ENCODE results near the gene DEXI.

Gene DEXI

DNA sequence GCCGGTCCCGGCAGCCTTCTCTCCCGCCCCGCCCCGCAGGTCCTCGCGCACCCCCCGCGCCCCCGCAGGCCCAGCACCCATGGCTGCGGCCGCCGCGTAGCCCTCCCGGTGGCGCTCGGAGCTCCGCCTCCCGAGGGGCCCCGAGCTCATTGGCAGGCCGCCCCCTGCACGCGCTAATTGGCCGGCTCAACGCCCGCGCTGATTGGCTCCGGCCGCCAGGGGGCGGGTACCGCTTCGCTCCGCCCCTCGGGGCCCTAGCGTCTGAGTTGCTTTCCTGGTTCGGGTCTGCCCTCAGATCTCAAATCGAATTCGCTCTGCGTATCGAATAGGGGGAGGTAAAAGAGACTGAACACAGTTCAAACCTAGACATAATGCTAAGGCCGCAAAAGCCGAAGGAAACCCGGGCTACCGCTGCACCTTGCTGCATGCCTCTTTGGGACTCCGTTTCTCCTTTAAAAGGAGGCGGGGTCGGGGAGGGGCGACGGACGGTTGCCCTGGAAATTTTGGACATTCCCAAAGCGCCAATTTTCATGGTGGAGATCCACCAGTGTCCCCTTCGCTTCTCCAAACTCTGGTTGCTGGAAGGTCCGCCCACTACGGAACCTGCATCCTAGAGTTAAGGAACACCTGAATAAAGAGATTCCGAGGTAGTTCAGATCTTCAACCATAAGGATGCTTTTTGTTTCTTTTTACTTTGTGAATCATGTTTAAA lies at the start of gene DEXI:
TSS of gene DEXI (minus strand) at position 117 of the 712 bp plus-strand sequence. CDS start 463 bp downstream, outside the sequence.
- DNase-seq = peak; percentile 39 to 98 (median 91)

DNA sequence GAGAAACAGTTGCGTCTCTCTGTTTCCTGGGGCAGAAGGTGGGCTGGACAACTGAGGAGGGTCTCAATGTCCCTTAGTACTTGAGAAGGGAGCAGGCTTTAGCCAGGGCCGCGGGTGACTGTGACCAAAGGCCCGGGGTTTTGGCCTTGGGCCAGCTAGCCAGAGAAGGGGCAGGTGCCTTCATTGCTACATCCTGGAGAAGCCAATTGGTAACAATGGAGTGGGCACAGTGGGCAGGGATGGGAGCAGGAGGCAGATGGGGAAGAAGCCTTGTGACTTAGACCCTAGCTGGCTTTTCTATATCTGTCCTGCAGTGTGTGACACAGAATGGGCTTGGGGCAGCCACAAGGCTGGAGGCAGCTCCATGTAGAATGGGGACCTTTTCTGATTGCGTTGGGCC lies 48.1 kb upstream of the DEXI start:
- no peak for DNase-seq

DNA sequence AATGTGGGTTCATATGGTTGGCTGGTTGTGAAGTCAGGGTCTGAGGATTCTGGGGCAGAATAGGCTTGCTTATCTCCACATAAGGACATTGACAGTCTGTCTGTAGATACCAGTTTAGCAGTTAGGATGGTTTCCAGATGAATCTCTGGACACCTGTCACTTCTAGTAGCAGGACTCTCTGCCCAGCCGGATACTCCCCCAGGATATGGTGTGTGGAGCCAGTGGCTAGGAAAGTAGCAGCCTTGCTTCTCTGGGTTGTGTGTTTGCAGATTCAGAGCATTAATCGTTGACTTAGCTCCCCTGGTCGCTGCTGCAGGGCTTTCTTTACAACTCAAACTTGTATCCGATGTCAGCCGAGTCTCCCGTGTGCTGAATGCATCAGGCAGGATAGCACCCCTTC lies 47.3 kb upstream of the DEXI start:
- DNase-seq = no peak

DNA sequence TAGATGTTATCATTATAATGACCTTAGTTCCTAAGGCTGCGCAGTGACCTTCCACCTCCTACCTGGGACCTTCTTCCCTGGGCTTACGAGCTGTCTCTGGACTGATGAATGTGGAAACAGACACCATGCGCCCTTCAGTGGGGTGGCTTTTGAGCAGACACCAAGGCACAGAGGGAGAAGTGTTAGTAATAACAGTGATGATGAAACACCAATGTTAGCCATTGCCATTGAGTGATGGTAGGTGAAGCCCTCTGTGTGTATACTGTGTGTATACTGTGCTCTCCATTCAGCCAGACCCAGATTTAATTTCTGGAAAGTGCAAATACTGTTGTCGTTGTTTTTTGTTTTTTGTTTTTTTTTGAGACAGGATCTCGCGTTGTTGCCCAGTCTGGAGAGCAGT lies 46.6 kb upstream of the DEXI start:
- DNase-seq = no peak

DNA sequence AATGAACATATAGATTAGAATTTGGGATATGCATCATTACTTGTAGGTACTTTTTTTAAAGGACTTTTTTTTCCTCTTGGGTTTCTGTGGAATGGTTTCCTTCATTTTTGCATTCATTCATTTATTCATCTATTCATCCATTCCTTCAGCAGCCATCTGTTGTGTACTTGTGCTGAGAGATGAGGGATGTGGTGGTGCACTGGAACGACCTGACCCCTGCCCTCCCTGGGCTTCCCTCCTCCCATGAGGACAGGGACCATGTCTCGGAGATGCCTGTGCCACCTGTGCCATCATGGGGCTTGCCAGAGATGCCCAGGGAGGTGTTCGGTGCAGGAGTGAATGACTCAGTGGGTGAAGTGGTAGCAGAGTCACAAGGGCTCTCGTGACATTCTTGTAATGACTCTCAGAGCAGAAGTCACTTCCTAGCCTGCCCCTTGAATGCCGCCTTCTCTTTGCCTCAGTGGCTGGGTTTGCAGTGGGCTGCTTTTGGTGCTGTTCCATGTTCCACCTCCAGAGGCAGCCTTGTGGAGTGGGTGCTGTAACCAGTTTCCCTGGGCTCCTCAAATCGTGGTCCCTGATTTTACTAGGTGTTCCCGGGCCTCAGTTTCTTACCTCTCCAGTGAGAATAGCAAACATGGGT lies 46.0 kb upstream of the DEXI start:
- no peak for DNase-seq

DNA sequence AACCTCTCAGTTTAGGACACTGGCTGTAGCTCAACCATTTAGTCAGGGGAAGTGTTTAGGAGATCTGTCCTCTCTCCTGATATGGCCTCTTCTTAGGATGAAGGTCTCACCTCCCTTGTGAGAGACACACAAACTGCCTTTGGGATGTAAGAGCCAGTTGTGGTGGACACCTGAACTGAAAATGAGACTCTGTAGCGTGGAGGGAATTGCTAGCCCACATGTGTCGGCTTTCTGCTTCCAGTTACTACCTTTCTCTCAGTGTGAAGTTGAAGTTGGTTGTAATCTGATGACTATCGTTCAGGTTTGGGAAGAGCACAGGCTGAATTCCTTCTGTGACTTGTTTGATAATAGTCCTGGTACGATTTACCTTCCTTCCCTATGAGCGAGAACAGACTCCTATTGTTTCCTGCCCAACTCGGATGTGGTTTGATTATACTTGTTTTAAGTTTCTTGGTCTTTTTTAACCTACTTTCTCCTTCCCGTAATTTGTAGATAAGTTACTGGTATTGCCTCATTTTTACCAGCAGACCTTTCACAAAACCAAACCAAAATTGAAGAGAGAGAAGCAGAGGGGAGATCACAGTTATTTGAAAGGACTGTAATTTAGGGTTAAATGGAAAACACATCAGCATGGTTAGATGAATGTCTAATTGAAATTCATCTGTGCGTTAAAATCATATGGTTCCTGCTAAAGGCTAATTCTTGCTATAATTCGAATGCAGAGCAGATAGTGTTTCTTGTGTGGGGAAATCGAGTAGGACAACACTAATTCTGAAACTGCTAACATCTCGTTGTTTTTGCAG lies 45.3 kb upstream of the DEXI start:
- DNase-seq = no peak

DNA sequence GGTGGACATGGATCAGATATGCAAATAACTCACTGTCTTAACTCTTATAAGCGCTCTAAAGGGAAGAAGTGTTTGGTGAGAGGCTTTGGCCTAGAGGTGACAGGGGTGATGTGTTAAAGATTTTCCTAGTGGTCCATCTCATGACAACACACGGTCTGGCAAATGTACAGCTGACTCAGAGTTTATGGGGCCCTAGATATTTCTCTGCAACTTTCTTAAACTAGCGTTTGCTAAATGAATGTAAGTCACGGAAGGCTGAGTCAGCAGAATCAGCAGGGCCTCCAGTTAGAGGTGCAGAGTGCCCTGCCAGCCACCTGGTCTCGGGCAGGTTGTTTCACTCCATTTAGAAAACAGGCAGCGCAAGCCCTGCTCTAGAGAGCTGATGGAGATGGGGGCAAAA lies 42.2 kb upstream of the DEXI start:
- DNase-seq = no peak

DNA sequence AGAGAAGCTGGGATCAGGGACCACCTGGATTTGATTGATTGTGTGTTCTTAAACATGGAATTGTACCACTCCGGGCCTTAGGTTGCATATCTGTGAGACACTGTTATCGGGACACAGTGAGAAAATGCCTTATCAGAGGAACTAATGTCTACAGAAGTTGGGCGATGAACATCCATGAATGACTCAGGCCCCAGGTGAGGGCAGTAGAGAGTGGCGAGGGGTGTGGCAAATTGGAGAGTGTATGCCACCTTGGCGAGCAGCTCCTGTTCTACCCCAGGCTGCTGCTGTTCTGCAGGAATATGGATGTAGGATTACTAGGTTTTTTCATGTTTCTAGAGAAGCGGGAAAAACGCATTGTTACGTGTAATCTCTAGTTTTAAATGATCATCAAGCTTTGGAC lies 40.9 kb upstream of the DEXI start:
- no peak for DNase-seq

DNA sequence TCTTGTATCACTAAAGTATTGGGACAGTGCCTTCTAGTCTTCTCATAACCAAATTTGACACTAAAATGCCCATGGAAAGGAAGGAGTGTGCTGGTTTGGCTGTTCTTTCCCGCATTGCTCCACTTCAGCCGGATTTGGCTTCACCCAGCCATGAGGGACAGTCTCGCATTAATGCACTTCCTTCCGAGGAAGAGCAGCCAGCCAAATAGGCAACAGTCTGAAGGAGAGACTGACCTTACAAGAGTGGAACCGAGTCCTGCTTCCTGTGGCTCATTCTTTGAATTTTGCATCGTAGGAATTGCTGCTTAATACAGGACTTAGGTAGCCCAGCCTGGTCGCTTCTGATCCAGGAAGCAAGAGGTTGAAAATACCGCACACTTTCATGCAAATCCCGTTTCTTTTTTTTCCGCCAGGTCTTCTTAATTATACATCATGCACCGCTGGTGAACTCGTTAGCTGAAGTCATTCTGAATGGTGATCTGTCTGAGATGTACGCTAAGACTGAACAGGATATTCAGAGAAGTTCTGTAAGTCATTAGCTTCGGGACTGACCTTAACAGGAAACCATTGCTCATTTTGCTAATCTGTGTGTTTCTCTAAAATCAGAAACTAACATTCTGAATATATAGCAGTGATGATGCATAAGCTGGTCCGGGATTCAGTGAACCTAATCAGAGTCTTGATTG lies 40.3 kb upstream of the DEXI start:
- peak in 6 of 56 donors; percentile 9 to 36 (median 24) for DNase-seq

DNA sequence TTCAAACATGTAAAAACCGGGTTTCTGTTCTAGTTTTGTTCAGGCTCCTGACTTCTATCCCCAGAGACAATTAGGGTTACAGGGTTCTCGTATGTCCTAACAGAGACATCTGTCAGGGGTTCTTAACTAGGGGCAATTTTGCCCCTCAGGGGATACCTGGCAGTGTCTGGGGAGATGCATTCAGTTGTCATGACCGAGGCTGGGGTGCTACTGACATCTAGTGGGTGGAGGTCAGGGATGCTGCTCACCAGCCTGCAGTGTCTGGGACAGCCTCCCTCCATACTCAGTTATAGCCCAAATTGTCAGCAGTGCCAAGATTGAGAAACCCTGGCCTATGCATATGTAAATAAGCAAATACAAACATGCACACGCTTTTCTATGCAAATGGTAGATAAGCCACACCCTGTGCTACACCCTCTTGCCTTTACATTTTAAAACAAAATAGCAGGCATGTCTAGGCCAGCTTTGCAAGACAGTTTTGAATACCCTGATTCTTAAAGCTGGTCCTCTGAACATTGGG lies 39.5 kb upstream of the DEXI start:
- DNase-seq = peak in 4 of 56 donors; percentile 5 to 14 (median 10)

DNA sequence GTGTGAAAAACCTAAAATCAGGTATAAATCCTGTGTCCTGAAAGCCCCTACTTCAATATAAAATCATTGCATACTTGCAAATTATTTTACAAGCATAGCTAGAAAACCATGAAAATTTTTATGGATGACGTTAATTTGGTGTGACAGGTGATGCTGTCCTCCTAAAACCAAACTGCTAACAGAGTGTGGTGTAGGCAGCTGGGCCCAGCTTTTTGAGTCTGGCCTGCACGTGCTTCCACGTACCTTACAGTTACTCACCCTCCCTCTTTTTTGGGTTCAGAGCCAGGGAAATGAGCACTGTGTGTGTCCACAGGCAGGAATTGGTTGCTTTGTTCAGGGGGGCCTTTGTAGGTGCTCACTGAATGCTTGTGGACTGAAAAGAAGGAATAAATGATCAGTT lies 38.5 kb upstream of the DEXI start:
- DNase-seq = no peak

DNA sequence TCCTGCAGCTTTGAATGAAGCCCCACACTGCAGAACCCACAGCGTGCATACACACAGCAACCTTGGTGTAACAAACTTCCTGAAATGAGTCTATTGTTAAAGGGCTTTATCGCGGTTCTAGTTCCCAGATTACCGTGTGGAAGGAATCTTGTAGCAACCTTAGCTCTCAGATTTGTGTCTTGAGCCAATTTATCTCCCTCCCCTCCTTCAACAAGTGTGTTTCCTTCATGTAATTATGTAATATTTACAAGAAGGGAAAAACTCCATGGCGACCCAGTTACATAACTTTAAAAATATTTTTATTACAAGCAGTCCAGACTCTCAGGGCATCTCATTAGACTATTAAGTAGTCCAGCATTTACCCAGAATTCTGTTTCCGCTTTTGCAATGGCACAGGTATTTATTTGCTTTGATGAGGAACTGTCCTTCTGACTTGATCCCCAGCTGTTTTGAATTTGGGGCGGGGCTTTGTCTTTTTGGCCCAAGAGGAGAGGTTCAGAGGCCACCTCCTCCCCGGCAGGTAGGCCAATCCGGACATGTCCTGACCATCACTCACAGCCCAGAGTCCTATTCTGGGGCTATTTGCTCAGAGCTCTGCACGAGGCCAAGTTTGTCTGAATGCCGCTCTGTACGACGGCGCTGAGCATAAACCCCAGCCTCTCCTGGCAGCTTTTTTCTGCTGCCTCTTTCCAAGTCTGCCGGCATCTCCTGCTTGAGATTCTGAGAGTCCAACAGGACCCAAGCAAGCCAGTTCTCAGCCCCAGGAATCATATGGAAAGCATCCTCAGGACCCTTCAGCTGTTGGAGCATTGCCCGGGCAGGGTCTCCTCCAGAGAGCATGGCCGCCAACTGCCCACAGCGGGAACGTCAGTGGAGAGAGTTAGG lies 37.7 kb upstream of the DEXI start:
- DNase-seq = peak in 43 of 56 donors; percentile 3 to 76 (median 37)

DNA sequence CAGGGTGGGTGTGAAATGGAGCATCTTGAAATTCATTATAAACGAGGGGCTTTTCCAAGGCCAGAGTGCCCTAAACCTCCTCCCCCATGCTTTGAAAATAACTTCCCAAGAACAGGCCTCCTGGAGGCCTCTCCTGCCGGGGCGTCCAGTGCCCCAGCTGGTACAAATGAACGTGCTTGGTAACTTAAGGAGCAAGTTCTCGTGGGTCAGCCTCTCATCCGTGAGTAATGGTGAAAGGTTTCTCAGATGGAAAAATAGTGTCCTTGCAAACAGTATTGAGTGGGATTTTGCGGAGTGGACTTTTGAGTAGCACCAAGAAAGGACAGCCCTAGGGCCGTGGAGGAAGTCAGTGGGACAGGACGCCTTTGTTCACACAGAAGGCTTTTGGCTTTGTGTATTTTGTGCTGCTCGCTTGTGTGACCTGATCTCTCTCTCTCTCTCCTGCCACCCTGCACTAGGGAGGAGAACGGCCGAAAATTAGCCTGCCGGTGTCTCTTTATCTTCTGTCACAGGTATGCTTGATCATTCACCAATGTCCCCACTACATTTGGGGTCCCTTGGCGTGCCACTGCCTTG lies 36.7 kb upstream of the DEXI start:
- peak in 5 of 56 donors; percentile 3 to 28 (median 8) for DNase-seq

DNA sequence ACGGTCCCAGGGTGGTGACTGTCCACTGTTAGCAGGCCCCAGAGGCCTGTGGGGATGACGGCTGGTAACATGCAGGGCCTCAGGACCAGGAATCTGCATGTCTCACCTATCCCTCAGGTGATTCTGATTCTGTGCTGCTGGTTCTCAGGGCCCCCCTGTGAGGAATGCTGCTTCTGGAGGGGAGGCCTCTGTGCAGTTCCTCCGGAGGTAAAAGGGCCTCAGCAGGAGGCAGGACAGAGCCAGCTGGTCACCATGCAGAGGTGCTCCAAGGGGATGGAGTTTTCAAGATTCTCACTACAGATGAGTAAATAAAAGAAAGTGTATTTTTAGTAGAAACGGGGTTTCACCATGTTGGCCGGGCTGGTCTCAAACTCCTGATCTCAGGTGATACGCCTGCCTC lies 35.9 kb upstream of the DEXI start:
- DNase-seq = no peak

DNA sequence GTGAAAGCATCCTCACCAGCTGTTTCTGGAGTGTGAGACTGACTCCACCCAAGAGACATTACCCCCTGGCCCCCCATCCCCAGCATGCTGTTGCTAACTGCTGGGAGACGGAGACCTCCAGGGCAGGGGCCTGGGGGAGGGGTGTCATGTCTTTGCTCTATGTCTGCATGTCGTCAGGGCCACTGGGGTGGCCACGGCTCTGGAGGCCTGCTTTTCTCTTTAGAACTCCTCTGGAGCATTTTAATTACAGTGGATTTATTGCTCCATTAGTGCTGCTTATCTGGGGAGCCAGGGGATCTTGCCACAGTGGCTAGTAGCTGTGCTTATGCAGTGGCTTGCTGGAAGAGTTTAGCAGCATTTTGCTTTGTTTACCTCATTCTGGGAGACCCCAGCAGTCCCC lies 34.4 kb upstream of the DEXI start:
- no peak for DNase-seq

DNA sequence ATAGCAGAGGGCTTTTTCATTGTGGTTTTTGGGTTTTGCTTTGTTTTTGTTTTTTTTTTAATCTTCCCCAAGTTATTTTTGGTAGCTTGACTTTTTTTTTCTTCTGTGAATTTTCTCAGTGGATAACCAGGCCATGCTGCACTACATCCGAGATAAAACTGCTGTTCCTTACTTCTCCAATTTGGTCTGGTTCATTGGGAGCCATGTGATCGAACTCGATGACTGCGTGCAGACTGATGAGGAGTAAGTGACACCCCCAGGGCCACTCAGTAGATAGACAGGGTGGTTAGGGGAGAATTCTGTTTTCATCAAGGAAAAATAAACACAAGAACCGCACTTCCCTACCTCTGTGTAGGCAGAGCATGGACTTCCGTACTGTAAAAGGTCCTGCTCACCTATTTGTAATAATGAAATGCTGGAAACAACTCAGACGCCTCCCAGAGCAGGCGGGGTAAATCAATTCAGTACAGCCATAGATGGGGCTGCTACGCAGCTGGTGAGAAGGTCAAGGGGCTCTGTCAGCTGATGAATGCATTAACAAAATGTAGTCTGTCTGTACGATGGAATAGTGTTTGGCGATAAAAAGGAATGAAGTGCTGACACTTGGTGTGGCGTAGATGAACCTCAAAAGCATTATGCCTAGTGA lies 30.7 kb upstream of the DEXI start:
- DNase-seq = no peak

DNA sequence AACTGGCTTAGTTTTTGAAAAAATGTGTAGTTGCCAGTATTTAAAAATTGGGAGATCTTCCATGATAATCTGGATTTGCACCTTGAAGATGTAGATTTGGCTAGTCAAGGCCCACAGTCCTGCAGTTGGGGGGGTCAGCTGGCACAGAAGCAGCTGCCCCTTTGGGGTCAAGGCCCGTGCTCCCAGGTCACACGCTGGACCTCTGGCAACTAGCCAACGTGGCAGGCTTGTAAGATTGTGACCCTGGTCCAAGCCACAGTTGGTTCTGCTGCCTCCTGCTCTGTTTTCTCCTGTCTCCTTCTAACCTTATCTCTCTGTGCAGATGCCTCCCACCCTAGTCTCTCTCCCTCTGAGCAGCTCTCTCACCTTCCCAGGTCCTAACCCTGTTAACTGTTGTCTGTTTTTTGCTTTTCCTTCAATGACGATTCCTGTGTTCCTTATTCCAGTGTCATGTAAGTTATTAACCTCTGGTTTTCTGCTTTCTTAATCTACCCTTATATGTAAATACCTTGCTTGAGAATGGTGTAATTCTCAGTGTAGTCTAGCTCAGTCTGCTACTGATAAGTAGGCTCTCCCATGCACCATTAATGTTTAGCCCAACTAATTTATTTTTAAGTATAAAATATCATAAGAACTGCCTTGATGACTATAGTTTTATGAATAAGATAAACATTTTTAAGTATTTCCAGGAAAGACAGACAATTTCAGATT lies 30.0 kb upstream of the DEXI start:
- DNase-seq = no peak

DNA sequence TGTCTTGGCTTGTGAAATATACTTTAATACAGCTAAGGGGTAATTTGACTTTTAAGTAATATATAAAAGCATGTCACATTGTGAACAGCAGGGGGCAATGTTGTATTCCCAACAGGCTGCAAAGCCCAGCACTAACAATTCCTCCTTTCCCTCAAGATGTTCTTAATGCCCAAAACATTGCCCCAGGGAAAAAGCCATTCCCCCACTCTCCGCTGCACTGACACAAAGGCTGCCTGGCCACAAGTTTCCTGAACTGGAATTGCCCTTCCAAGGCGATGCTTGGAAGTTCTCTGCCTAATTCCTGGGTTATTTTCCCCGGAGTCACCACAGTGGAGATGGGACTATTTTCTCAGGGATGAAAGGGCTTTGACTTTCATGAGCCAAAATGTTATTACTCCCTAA lies 29.3 kb upstream of the DEXI start:
- peak in 21 of 56 donors; percentile 3 to 67 (median 13) for DNase-seq

DNA sequence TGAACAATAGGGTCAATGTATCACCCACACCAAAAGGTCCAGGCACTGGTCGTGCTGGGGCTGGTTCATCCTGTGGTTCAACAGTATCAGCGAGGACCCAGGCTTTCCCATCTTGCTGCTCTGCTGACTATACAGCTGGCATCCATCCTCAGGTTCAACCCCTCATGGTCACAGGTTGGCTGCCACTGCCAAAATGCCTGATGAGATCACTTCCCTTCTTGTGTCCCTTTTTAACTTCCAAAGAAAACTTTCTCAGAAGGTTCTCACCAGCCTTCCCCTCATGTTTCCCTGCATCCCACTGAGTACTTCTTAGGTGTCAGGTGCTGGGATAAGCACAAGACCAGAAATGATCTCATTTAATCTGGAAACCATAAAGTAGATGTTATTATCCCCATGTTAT lies 27.8 kb upstream of the DEXI start:
- no peak for DNase-seq

All from amygdala (tissue), 56 donors.